LHCN-M2 (cell line): ENCODE measurements around the gene CBX2. TPM values are rescaled to one million over a fixed set of nuclear protein-coding genes. Genes with fewer than 3 reads are reported as not detected.

Source experiments
- total RNA-seq: library from RNA; depleted of rRNA; stranded (reverse); fragments of >200 nt; gene quantifications from 2 replicates; pipeline ENCODE4 v1.2.3, GENCODE V29; 2014; rRNA removed

The CBX2 gene
- total RNA-seq, 1 experiment from 2014 or later = 6.7 TPM

Other genes starting within 250 kb of the CBX2 start
- gene RBFOX3, start 167.1 kb upstream of the CBX2 start, total RNA-seq = not detected in 2 replicates
- not detected in 2 replicates for gene ENPP7, start 47.2 kb upstream of the CBX2 start, total RNA-seq
- 5.1 and 10.8 TPM in 2 replicates for gene CBX8, start 18.9 kb downstream of the CBX2 start, total RNA-seq
- gene CBX4, start 61.3 kb downstream of the CBX2 start, total RNA-seq = 18.1 and 18.5 TPM in 2 replicates